Measurements from ENCODE around the gene SIX3. TPM values are rescaled to one million over a fixed set of nuclear protein-coding genes. Genes with fewer than 3 reads are reported as not detected.

The SIX3 gene
- polyA plus RNA-seq, 1 of the 3 experiments (the other 2 are of a cell fraction), result 0.58 TPM

- Histone ChIP-seq H4K20me1 (ENCODE audit: insufficient read depth) (no peaks in the 10 kb centered on the region), H3K27me3 (ENCODE audit: insufficient read depth) (peaks cover 54% of the 10 kb centered on the region), H3K4me2 (peak overlapping the region; percentile 87), H3K79me2 (ENCODE audit: insufficient read depth) (no peaks in the 10 kb centered on the region), H3K9me2 (no peaks in the 10 kb centered on the region), H3K9me3 (no peaks in the 10 kb centered on the region), H2AFZ (ENCODE audit: low read depth) (no peak overlapping the region), H3K4me1 (ENCODE audit: control insufficient read depth in 1 of 2, insufficient read depth in 2 of 2, low read depth in 1 of 2, low read length in 1 of 2) (peaks cover 0 to 49% of the 10 kb centered on the region in 2 experiments; a peak in 2 of 4 replicates), H3K4me3 (ENCODE audit: low read depth in 2 of 2, low read length in 1 of 2) (peak overlapping the region; percentile 56 to 60; a peak in 3 of 4 replicates), H3K36me3 (replicated peaks in 1 of 2; ENCODE audit: control insufficient read depth in 1 of 2, insufficient read depth in 2 of 2, low read length in 1 of 2) (peaks cover 0 to 2% of the 10 kb centered on the region in 2 experiments), H3K9ac (0 out of 2 replicates have a peak overlapping the region, but pooled peaks have one; percentile 9), H3F3A (replicated peaks; ENCODE audit: insufficient read depth) (peaks cover 8% of the 10 kb centered on the region), H3K27ac (ENCODE audit: low read depth in 2 of 2, low read length in 1 of 2) (peak overlapping the region in 1 of 2 experiments; percentile 92; a peak in 3 of 4 replicates)
- ChIA-PET POLR2A (interaction anchor here (1.0 to 1.4 kb wide), 3 partner anchors 171 to 326 kb away, joined by 3 to 5 read pairs (median 3); no protein-coding TSS in a partner anchor), CTCF (interaction anchor here (0.6 to 2.9 kb wide), 18 partner anchors 9 to 559 kb away, joined by 3 to 33 read pairs (median 4); no protein-coding TSS in a partner anchor)
- TF ChIP-seq, protein P1, sequence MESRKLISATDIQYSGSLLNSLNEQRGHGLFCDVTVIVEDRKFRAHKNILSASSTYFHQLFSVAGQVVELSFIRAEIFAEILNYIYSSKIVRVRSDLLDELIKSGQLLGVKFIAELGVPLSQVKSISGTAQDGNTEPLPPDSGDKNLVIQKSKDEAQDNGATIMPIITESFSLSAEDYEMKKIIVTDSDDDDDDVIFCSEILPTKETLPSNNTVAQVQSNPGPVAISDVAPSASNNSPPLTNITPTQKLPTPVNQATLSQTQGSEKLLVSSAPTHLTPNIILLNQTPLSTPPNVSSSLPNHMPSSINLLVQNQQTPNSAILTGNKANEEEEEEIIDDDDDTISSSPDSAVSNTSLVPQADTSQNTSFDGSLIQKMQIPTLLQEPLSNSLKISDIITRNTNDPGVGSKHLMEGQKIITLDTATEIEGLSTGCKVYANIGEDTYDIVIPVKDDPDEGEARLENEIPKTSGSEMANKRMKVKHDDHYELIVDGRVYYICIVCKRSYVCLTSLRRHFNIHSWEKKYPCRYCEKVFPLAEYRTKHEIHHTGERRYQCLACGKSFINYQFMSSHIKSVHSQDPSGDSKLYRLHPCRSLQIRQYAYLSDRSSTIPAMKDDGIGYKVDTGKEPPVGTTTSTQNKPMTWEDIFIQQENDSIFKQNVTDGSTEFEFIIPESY (IDR thresholded peaks at IDR 0.05; ENCODE audit: borderline replicate concordance, low read depth), result no peak
- no peak for TF ChIP-seq GATA2 (CRISPR knock-in tag; IDR thresholded peaks at IDR 0.05)
- TF ChIP-seq MXI1 (IDR thresholded peaks at IDR 0.05; ENCODE audit: low read depth, low read length), result no peak
- 0 out of 2 replicates have a peak, but pooled peaks have one; percentile 8 for TF ChIP-seq SMC3 (IDR thresholded peaks at IDR 0.05; ENCODE audit: low read depth, low read length)
- TF ChIP-seq FOSL2 (IDR thresholded peaks at IDR 0.05; ENCODE audit: borderline replicate concordance, low read depth), result no peak
- no peak for TF ChIP-seq GABPA (IDR thresholded peaks at IDR 0.05; ENCODE audit: low read depth)
- no peak for TF ChIP-seq USF1 (IDR thresholded peaks at IDR 0.05; ENCODE audit: borderline replicate concordance, low read depth)
- 0 out of 2 replicates have a peak, but pooled peaks have one; percentile 30 for TF ChIP-seq FOXJ3 (CRISPR knock-in tag; IDR thresholded peaks at IDR 0.05)
- TF ChIP-seq POLR2AphosphoS5 (IDR thresholded peaks at IDR 0.05; ENCODE audit: low read depth, low read length), result no peak
- TF ChIP-seq, protein P2, sequence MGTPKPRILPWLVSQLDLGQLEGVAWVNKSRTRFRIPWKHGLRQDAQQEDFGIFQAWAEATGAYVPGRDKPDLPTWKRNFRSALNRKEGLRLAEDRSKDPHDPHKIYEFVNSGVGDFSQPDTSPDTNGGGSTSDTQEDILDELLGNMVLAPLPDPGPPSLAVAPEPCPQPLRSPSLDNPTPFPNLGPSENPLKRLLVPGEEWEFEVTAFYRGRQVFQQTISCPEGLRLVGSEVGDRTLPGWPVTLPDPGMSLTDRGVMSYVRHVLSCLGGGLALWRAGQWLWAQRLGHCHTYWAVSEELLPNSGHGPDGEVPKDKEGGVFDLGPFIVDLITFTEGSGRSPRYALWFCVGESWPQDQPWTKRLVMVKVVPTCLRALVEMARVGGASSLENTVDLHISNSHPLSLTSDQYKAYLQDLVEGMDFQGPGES (IDR thresholded peaks at IDR 0.05; ENCODE audit: low read depth, low read length), result no peak
- no peak for TF ChIP-seq CHD2 (IDR thresholded peaks at IDR 0.05; ENCODE audit: low read length, partially characterized antibody)
- TF ChIP-seq JUND (IDR thresholded peaks at IDR 0.05), result no peak
- no peak for TF ChIP-seq MAX (IDR thresholded peaks at IDR 0.05; ENCODE audit: low read depth)
- TF ChIP-seq RFX5 (IDR thresholded peaks at IDR 0.05; ENCODE audit: low read length), result no peak
- no peak for TF ChIP-seq TAF1 (IDR thresholded peaks at IDR 0.05; ENCODE audit: borderline replicate concordance, low read depth, low read length)
- TF ChIP-seq FOXM1 (IDR thresholded peaks at IDR 0.05; ENCODE audit: low read depth), result no peak
- no peak for TF ChIP-seq MEF2A (IDR thresholded peaks at IDR 0.05; ENCODE audit: borderline replicate concordance, low read depth)
- peak; percentile 80 for DNase-seq
- 33% methylated on average over 9 of the region's 10 CpGs for WGBS (ENCODE audit: low lambda C conversion rate)
Measured at GRCh38 chr2:44943693-44944101, 2.2 kb downstream of the SIX3 start.
